ENCODE results near the gene ANGPT4. TPM values are rescaled to one million over a fixed set of nuclear protein-coding genes. Genes with fewer than 3 reads are reported as not detected.

ANGPT4 gene
- total and polyA plus RNA-seq, 8 donors = 0.05 to 1.8 (median 0.18) TPM; not detected in 4

GRCh38 chr20:840858-841567, 75.1 kb downstream of the ANGPT4 start:
- intact Hi-C loops (cut with DNase I; ENCODE audit: low total_unique reads) = no loop called here
- H3K27me3 ChIP-seq = peaks cover 0 to 27% (median 11%) of the 10 kb centered on the region in 3 donors
- H3K9me3 ChIP-seq = peaks cover 0 to 5% (median 0%) of the 10 kb centered on the region in 4 donors
- 13 to 42% (median 19%) methylated on average over 16 to 59 of the region's 59 CpGs for WGBS, 5 donors
- H3K4me3 ChIP-seq = peak overlapping the region; percentile 39 to 69 (median 56)
- peak overlapping the region in 4 of 5 donors; percentile 30 to 67 (median 62) for H3K27ac ChIP-seq
- peaks cover 34 to 67% (median 54%) of the 10 kb centered on the region in 4 donors for H3K4me1 ChIP-seq
- DNase-seq = peak; percentile 70 to 78
- TF ChIP-seq POLR2A (IDR thresholded peaks at IDR 0.05) (no peak), EP300 (IDR thresholded peaks at IDR 0.05) (no peak), POLR2AphosphoS5 (IDR thresholded peaks at IDR 0.05) (no peak), CTCF (IDR thresholded peaks at IDR 0.05) (no peak)
- H3K36me3 ChIP-seq = peaks cover 0 to 10% (median 0%) of the 10 kb centered on the region in 4 donors

GRCh38 chr20:840503-840857, 75.7 kb downstream of the ANGPT4 start:
- DNase-seq = no peak
- Histone ChIP-seq H3K27me3 (peaks cover 0 to 27% (median 11%) of the 10 kb centered on the region in 3 donors), H3K36me3 (peaks cover 0 to 5% (median 0%) of the 10 kb centered on the region in 4 donors), H3K4me3 (peak overlapping the region in 1 of 4 donors; percentile 69), H3K9me3 (peaks cover 0 to 5% (median 0%) of the 10 kb centered on the region in 4 donors), H3K4me1 (peaks cover 36 to 67% (median 51%) of the 10 kb centered on the region in 4 donors), H3K27ac (no peak overlapping the region)
- intact Hi-C loops (cut with DNase I; ENCODE audit: low total_unique reads) = no loop called here
- 88 to 95% (median 92%) methylated on average over 7 of the region's 7 CpGs for WGBS, 5 donors
- TF ChIP-seq POLR2A (IDR thresholded peaks at IDR 0.05) (no peak), CTCF (IDR thresholded peaks at IDR 0.05) (no peak), EP300 (IDR thresholded peaks at IDR 0.05) (no peak), POLR2AphosphoS5 (IDR thresholded peaks at IDR 0.05) (no peak)

GRCh38 chr20:839626-840025, 76.5 kb downstream of the ANGPT4 start:
- intact Hi-C loops (cut with DNase I; ENCODE audit: low total_unique reads) = no loop called here
- Histone ChIP-seq H3K9me3 (peaks cover 0 to 5% (median 0%) of the 10 kb centered on the region in 4 donors), H3K4me3 (no peak overlapping the region), H3K27me3 (peaks cover 0 to 27% (median 11%) of the 10 kb centered on the region in 3 donors), H3K36me3 (no peaks in the 10 kb centered on the region), H3K4me1 (peaks cover 36 to 67% (median 49%) of the 10 kb centered on the region in 4 donors), H3K27ac (no peak overlapping the region)
- WGBS, 5 donors = 88 to 93% (median 91%) methylated on average over 11 of the region's 11 CpGs
- TF ChIP-seq POLR2AphosphoS5 (IDR thresholded peaks at IDR 0.05) (no peak), EP300 (IDR thresholded peaks at IDR 0.05) (no peak), CTCF (IDR thresholded peaks at IDR 0.05) (no peak), POLR2A (IDR thresholded peaks at IDR 0.05) (no peak)
- no peak for DNase-seq

- H3K4me3 ChIP-seq = no peak overlapping the region
- no peaks in the 10 kb centered on the region for H3K36me3 ChIP-seq
- no peak overlapping the region for H3K27ac ChIP-seq
- intact Hi-C loops (cut with DNase I; ENCODE audit: low total_unique reads) = no loop called here
- DNase-seq = no peak
- H3K27me3 ChIP-seq = peaks cover 0 to 27% (median 11%) of the 10 kb centered on the region in 3 donors
- H3K4me1 ChIP-seq = peaks cover 40 to 69% (median 49%) of the 10 kb centered on the region in 4 donors
- no peak for TF ChIP-seq POLR2AphosphoS5 (IDR thresholded peaks at IDR 0.05)
- no peak for TF ChIP-seq EP300 (IDR thresholded peaks at IDR 0.05)
- TF ChIP-seq POLR2A (IDR thresholded peaks at IDR 0.05) = no peak
- TF ChIP-seq CTCF (IDR thresholded peaks at IDR 0.05) = no peak
- 77 to 95% (median 86%) methylated on average over 5 of the region's 5 CpGs for WGBS, 5 donors
- peaks cover 0 to 5% (median 0%) of the 10 kb centered on the region in 4 donors for H3K9me3 ChIP-seq
Measured at GRCh38 chr20:839015-839414, 77.1 kb downstream of the ANGPT4 start.

Measured in stomach (tissue), 9 donors.